Measurements from ENCODE around the gene THRSP.
"Not testable (repeated sequence)": the region's sequence is repeated elsewhere in the genome, so short reads cannot be mapped to it uniquely, and the experiment has no call there.

THRSP gene, protein sequence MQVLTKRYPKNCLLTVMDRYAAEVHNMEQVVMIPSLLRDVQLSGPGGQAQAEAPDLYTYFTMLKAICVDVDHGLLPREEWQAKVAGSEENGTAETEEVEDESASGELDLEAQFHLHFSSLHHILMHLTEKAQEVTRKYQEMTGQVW

GRCh38 chr11:78063440-78064181 lies at the start of gene THRSP:
Gene THRSP, plus strand, starts transcription at chr11:78063861. Its CDS starts 21 bp downstream, at chr11:78063882.
- no peak for DNase-seq (ENCODE audit: low spot score)

- not testable (repeated sequence) for DNase-seq (ENCODE audit: low spot score)
Observed at GRCh38 chr11:78014937-78015520, 48.6 kb upstream of the THRSP start.

DNA sequence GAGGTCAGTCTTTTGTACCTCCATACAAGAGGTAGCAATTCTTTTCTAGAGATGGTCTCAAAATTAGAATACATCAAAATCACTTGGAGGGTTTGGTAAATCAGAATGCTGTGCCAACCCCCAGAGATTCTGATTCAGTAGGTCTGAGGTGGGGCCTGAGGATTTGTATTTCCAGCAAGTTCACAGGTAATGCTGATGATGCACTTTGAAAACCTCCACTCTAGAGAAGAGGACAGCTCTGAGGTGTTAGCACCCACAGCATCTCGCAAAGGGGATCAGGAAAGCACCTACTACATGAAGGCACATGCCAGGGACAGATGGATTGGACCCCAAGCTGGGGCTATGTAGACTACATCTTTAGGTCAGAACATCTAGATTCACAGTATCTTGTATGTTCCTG lies 47.8 kb upstream of the THRSP start:
- no peak for DNase-seq (ENCODE audit: low spot score)

DNA sequence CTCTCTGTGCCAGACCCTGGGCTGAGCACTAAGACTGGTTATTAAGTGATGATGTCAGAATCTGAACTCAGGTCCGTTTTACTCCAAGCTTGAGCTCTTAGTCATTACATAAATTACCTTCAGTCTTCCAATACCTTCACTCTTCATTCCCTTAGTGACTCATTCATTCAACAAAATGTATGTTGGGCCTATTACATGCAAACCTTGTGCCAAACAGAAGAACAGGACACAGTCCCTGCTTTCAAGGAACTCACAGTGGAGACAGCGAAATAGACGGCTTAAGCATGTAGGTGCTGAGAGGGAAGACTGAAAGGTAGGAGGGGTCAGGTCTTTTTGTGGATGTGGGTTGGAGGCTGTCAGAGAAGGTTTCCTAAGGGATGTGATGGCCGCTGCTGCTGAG lies 43.9 kb upstream of the THRSP start:
- no peak for DNase-seq (ENCODE audit: low spot score)

- DNase-seq (ENCODE audit: low spot score): no peak
Observed at GRCh38 chr11:78020246-78020645, 43.4 kb upstream of the THRSP start.

DNA sequence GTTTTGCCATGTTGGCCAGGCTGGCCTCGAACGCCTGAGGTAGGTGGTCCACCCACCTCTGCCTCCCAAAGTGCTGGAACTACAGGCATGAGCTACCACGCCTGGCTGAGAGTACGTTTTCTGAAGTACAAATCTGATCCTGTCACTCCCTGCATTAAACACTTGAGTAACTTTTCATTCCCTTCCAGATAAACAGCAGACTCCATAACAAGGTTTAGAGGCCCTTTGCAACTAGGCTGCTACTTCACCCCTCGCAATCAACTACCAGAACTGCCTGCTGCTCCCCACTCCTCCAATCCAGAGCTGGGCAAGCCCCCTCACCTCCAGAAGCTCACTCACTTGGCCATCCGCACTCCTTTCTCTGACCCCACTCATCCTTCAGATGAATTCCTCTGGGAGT lies 42.0 kb upstream of the THRSP start:
- no peak for DNase-seq (ENCODE audit: low spot score)

DNA sequence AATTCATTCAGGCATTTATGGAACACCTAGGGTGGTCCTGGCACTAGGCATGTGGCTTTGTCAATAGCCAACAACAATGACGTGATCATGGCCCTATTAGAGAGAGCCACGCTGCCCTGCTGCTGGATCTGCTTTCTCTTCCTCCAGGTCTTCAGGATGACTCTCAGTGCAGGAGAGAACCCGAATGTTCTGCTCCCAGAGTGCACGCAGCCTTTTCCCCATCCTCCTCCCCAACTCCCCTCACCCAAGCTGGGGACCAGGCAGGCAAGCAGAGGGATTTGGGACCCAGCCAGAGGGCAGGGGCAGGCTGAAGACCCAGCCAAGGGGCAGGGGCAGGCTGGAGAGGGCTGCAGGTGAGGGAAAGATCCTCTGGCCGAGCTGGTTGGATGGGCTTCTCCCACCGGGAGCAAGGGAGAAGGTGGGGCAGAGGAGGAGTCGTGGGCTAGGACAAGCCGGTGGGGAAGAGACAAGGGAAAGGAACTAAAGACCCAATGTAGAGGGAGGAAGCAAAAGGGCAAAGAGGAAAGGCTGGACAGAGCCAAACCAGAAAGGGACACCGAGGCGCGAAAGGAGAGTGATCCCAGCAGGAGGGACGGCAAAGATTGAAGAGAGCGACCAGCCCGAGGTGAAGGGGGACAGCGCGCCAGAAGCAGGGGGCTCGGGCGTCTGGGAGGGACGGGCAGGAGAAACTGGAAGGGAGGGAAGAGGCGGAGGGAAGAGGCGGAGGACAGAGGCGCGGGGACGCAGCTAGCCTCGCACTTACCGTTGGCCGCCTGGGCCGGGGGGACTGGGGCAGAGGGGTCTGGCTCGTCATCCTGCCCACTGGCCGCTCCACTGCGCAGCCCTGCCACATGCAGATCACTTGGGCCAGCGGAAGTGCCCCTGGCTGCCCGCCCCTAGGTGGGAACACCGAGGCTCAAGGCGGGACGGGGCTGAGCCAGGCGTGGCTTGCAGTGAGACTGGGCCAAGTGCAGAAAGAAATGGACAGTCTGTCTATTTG lies 41.0 kb upstream of the THRSP start, which contains the start of gene KCTD14:
Gene KCTD14, minus strand, starts transcription at position 880 of the 1,000 bp plus-strand sequence. Its CDS starts 27 bp downstream, at position 853.
- DNase-seq (ENCODE audit: low spot score): no peak

- no peak for DNase-seq (ENCODE audit: low spot score)
Observed at GRCh38 chr11:78023426-78023825, 40.2 kb upstream of the THRSP start.

DNA sequence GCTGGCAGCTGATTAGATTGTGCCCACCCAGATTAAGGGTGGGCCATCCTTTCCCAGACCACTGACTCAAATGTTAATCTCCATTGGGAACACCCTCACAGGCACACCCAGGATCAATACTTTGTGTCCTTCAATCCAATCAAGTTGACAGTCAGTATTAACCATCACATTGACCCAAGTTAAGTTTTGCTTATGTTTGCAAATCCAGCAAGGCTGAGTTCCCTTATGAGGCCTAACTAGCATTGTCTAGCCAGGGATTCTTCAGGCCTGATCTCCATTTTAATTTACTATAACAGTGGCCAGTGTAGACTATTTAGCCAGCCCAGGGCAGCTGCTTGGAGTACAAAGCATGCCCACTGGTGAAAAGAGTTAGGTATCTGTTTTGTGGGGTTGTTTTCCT lies 38.3 kb upstream of the THRSP start:
- no peak for DNase-seq (ENCODE audit: low spot score)

- no peak for DNase-seq (ENCODE audit: low spot score)
Observed at GRCh38 chr11:78027759-78028158, 35.9 kb upstream of the THRSP start.

GRCh38 chr11:78028423-78028822 lies 35.2 kb upstream of the THRSP start:
- not testable (repeated sequence) for DNase-seq (ENCODE audit: low spot score)

- DNase-seq (ENCODE audit: low spot score): peak; percentile 85
Observed at GRCh38 chr11:78030429-78031325, 33.0 kb upstream of the THRSP start.

- DNase-seq (ENCODE audit: low spot score): no peak
Observed at GRCh38 chr11:78031629-78032028, 32.0 kb upstream of the THRSP start.

DNA sequence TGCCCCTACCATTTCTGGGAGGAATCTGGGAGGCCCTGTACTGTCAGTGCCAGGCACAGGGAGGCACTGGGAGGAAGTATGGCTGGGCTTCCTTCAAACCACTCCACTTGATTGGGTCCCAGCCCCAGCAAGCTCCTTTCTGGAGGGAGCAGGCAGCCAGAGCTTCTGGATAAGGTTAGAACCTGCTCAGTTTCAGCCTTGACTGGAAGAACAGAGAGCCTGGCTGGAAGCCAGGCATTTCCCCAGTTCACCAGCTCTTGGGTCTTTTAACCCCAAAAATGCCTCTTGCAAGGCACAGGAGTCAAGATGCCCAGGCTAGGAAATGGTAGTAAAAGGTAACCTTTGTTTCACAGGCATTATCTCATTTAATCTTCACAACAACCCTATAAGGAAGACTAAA lies 31.6 kb upstream of the THRSP start:
- DNase-seq (ENCODE audit: low spot score): no peak

- no peak for DNase-seq (ENCODE audit: low spot score)
Observed at GRCh38 chr11:78033040-78033439, 30.6 kb upstream of the THRSP start.

DNA sequence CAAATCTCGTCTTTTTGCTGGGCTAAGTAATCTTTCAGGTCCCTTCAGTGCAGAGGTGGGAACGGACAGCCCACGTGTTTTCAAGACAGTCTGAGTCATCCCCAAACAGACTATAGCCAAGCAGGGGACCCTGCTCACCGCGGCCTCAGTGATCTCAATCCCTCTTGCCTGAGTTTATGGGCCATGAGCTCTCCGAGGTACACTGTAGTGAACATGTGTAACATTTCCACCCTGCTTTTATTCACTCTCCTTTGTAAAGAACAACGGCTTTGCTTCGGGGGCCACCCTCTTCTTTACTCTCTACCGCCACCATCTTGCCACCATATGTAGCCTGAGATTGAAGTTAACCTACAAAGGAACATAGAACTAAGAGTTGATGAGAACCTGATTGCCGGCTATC lies 29.0 kb upstream of the THRSP start:
- no peak for DNase-seq (ENCODE audit: low spot score)

GRCh38 chr11:78036313-78036712 lies 27.3 kb upstream of the THRSP start:
- no peak for DNase-seq (ENCODE audit: low spot score)

DNA sequence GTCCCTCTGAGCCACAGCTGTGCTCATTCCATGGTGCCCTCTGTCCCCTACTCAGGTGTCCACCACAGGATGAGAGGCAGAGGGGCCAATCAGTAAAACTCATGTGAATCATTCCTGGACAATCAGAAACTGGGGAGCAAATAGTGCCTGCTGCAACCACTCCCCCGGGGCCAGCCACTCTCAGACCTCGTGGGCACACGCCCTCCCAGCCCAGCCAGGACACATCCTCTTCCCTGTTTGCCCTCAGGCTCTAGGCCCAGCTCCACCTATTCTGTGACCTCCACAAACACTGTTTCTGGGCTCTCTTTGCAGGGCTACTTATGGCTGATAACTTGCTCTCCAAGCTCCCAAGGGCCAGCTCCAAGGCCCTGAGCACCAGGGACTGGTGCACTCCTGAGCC lies 26.6 kb upstream of the THRSP start:
- no peak for DNase-seq (ENCODE audit: low spot score)

DNA sequence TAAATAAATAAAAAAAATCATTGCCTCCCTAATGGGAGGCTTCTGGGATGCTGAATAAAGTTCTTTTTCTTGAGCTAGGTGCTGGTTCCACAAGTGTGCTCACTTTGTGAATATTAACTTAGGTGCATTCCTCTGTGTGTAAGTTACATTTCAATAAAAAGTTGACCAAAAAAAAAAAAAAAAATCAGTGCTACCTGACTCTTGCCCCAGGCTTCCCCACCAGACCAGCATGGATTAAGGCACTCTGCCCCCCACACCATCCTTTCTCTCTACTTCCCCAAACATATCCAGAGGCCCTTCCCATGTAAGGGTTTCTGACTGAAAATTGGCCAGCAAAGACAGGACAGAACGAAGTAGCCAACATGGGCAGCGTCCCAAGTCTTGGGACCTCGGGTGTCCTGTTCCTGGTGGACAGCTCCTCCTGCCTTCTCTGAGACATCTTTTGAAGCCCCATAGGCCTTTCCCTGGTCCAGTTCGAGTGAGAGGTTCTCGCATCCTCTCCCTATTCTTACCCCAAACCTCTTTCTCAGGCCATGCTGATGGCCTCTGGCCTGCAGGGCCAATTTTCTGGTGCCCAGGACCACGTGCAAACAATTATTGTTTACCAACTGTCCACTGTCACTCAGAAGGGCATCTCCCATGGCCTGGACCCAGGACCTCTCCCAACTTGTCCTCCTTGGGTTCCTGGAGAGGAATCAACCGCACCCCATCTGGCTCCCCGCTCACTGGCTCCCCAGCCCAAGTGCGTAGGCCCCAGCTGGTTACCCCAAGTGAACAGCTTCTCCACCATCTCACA lies 25.6 kb upstream of the THRSP start:
- no peak for DNase-seq (ENCODE audit: low spot score)

DNA sequence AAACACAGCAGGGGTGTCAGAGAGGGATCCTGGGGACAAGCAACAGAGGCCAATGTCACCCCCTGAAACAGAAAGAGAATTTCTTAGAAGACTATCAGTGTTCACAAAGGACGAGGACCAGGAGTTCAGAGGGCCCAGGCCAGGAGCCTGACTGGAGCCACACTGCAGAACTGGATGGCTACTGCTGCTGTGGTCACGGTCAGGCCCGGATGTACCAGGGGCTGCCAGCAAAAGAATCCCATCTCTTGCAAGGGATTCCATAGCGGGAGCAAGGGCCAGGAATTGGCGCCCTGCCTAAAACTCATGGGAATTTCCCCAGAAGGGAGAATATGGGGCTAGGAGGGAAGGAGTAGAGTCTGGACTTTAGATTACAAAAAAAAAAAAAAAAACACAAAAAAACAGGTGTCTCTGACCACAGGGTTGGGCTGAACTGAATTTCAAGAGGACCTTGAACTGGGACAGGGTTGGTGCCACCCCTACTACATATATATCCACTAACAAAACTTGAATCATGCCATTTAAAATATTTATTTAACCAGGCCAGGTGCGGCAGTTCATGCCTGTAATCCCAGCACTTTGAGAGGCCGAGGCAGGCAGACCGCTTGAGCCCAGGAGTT lies 24.9 kb upstream of the THRSP start:
- no peak for DNase-seq (ENCODE audit: low spot score)
